K562 (cell line): Measurements from ENCODE around the gene FAM114A2. TPM values are rescaled to one million over a fixed set of nuclear protein-coding genes. Genes with fewer than 3 reads are reported as not detected.

Experiments
- ATF3 ChIP-seq, 2 experiments: fragments of 450-650 bp in 1 of 2; sonication (generic) in 1 of 2; formaldehyde crosslinking in 1 of 2; IDR thresholded peaks in 1 of 2; conservative IDR thresholded peaks in 1 of 2; 2 replicates each; pipeline versions ENCODE4 v1.6.1 to v1.8.1; 2016 to 2023; ENCODE audit warnings: mild to moderate bottlenecking in 2 of 2, moderate library complexity in 2 of 2, inconsistent platforms in 1 of 2, missing genetic modification reagents in 1 of 2
- CBFA2T2 ChIP-seq: fragments of 450-650 bp; conservative IDR thresholded peaks from 2 replicates; pipeline ENCODE4 v1.6.1; 2017; ENCODE audit warnings: mild to moderate bottlenecking
- FOXP1 ChIP-seq: sonication (generic); formaldehyde crosslinking; IDR thresholded peaks from 2 replicates; pipeline ENCODE4 v1.8.0; 2022; ENCODE audit warnings: mild to moderate bottlenecking, missing genetic modification reagents
- RREB1 ChIP-seq: fragments of 250-450 bp; sonication (Bioruptor Pico); IDR thresholded peaks from 2 replicates; pipeline ENCODE4 v1.4.0; 2020
- ZNF695 ChIP-seq: fragments of 450-650 bp; formaldehyde crosslinking; IDR thresholded peaks from 2 replicates; pipeline ENCODE4 v1.4.0; 2020; ENCODE audit warnings: mild to moderate bottlenecking, moderate library complexity
- polyA plus RNA-seq, 8 experiments: library from polyadenylated mRNA; depleted of rRNA in 4 of 8; stranded (reverse) in 5 of 8; unstranded in 3 of 8; fragments of >200 nt; fragmentation: Nextera tagmentation in 2 of 8; fragmentation: Illumina TruSeq in 1 of 8; extraction: Ambion mirVana in 2 of 8; extraction: Trizol in 1 of 8; gene quantifications; 2 replicates each; pipeline versions ENCODE4 v1.2.1 to v1.2.3, GENCODE V29; 2011 to 2014; ENCODE audit warnings: inconsistent platforms in 1 of 8, missing spikeins in 1 of 8
- total RNA-seq, 7 experiments: library from RNA; depleted of rRNA in 6 of 7; stranded (reverse); fragments of >200 nt in 6 of 7; fragmentation: Illumina TruSeq in 2 of 7; extraction: Trizol in 2 of 7; gene quantifications; 2 replicates each; pipeline versions ENCODE4 v1.2.1 to v1.2.3, GENCODE V29; 2011 to 2021; ENCODE audit warnings: low replicate concordance in 1 of 7
- TF ChIP-seq, protein P1 (sequence below): fragments of 450-650 bp; IDR thresholded peaks from 2 replicates; pipeline ENCODE4 v1.6.1; 2016

FAM114A2 gene
- total and polyA plus RNA-seq, 9 of the 15 experiments (the other 6 are each of a cell fraction or from before 2014, with no cell fraction given) = 14.4 to 28.1 (median 21.2) TPM

DNA sequence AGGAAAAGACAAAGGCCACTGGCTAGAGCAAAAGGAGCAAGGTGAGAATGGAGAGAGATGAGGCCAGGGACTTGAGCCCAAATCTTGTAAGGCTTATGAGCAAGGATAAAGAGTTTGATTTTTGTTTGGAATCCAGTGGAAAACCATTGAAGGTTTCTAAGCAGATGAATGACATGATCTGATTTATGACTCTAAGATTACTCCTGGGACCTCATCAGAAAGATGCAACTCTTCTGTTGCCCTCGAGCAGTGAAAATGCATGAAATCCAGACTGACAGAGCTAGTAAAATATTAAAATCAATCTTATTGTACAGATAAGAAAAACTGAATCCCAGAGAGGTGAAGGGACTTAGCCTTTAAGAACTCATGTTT lies 734 bp upstream of the FAM114A2 start (continued):
- TF ChIP-seq RREB1 (no peak), CBFA2T2 (no peak), FOXP1 (CRISPR knock-in tag) (no peak), ZNF695 (CRISPR knock-in tag) (no peak), ATF3 (IDR thresholded peaks at IDR 0.05) (no peak), ATF3 (CRISPR knock-in tag; conservative IDR thresholded peaks at IDR 0.05) (no peak; the same call in 1 of the 2 replicates)
- TF ChIP-seq, protein P1, sequence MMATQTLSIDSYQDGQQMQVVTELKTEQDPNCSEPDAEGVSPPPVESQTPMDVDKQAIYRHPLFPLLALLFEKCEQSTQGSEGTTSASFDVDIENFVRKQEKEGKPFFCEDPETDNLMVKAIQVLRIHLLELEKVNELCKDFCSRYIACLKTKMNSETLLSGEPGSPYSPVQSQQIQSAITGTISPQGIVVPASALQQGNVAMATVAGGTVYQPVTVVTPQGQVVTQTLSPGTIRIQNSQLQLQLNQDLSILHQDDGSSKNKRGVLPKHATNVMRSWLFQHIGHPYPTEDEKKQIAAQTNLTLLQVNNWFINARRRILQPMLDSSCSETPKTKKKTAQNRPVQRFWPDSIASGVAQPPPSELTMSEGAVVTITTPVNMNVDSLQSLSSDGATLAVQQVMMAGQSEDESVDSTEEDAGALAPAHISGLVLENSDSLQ = peak; percentile 73
